K562 (cell line): Measurements from ENCODE around the gene GABARAP. TPM values are rescaled to one million over a fixed set of nuclear protein-coding genes. Genes with fewer than 3 reads are reported as not detected.

Source experiments
- ATAC-seq: fragments of 200-7000 bp; cut with Tn5 transposase; 3 replicates; pipeline ENCODE4 v1.9.1; 2020; ENCODE audit warnings: moderate library complexity
- BruUV-seq: library from RNA; stranded (reverse); fragments of 400-500 nt; replicated peaks from 2 replicates; lab custom pipeline; 2021; lab: Mats Ljungman, UMichigan
- CTCF ChIA-PET: fragments of 300-600 bp; formaldehyde crosslinking; extraction: SDS; loops from one replicate; lab custom pipeline; 2021; ENCODE audit warnings: low intra/inter-chr PET ratio; lab: Yijun Ruan, JAX
- POLR2A ChIA-PET: fragments of 300-600, 350-650 bp; sonication (Branson Sonifier 250); formaldehyde crosslinking; extraction: SDS; loops from one replicate; lab custom pipeline; 2021; ENCODE audit warnings: antibody characterized with exemption, inconsistent platforms; lab: Yijun Ruan, JAX
- DNase-seq, 4 experiments: peaks; one replicate each; pipeline versions ENCODE4 v3.0.0 to v3.0.0-alpha.2; 2011 to 2018; ENCODE audit warnings: low spot score in 3 of 4, mixed read lengths in 3 of 4; ENCODE audit errors: extremely low read depth in 1 of 4
- FAIRE-seq: peaks from 2 replicates; lab custom pipeline; 2011; peaks lifted over from hg19 to GRCh38; lab: Jason Lieb, UNC
- H2AFZ ChIP-seq: 2 replicates; pipeline ENCODE4 v1.6.0; 2011; ENCODE audit warnings: low read depth, low read length, control low read depth, inconsistent platforms
- H3K27ac ChIP-seq: fragments of 200-600 bp; 3 replicates; pipeline ENCODE4 v1.8.0; 2011; ENCODE audit warnings: low read depth, mild to moderate bottlenecking, control low read depth, inconsistent platforms, low read length, moderate library complexity, mixed read lengths; ENCODE audit errors: extremely low read depth
- H3K27me3 ChIP-seq, 2 experiments: fragments of 300-600 bp in 1 of 2; 2 replicates in 1 of 2; 3 replicates in 1 of 2; pipeline versions ENCODE4 v1.6.0 to v1.8.0; 2011; ENCODE audit warnings: inconsistent platforms in 2 of 2, low read length in 2 of 2, mild to moderate bottlenecking in 1 of 2, mixed read lengths in 1 of 2, moderate library complexity in 1 of 2; ENCODE audit not compliant: control insufficient read depth in 2 of 2, insufficient read depth in 2 of 2
- H3K36me3 ChIP-seq: fragments of 300-600 bp; 3 replicates; pipeline ENCODE4 v1.8.0; 2011; ENCODE audit warnings: mild to moderate bottlenecking, low read length, inconsistent platforms; ENCODE audit not compliant: control insufficient read depth, insufficient read depth
- H3K4me1 ChIP-seq, 2 experiments: fragments of 200-600 bp in 1 of 2; replicated peaks in 1 of 2; 2 replicates in 1 of 2; 3 replicates in 1 of 2; pipeline versions ENCODE4 v1.5.1 to v1.8.0; 2011; ENCODE audit warnings: inconsistent platforms in 2 of 2, low read length in 2 of 2, mild to moderate bottlenecking in 1 of 2, mixed read lengths in 1 of 2, moderate library complexity in 1 of 2; ENCODE audit not compliant: control insufficient read depth in 2 of 2, insufficient read depth in 2 of 2
- H3K4me2 ChIP-seq: 2 replicates; pipeline ENCODE4 v1.6.1; 2011; ENCODE audit warnings: low read length, control low read depth, inconsistent platforms, mixed read lengths; ENCODE audit not compliant: insufficient read depth
- H3K4me3 ChIP-seq: fragments of 200-600 bp; sonication (generic), shearing (Covaris generic); 2 replicates; pipeline ENCODE4 v1.5.1; 2016; ENCODE audit warnings: control low read depth, inconsistent platforms
- H3K79me2 ChIP-seq: fragments of 200-600 bp; 3 replicates; pipeline ENCODE4 v1.8.0; 2011; ENCODE audit warnings: low read length, inconsistent platforms; ENCODE audit not compliant: control insufficient read depth, insufficient read depth
- H3K9ac ChIP-seq, 2 experiments: 2 replicates each; pipeline versions ENCODE4 v1.6.0 to v1.6.1; 2011; ENCODE audit warnings: low read depth in 2 of 2, low read length in 2 of 2, control low read depth in 1 of 2, inconsistent platforms in 1 of 2, mild to moderate bottlenecking in 1 of 2, mixed read lengths in 1 of 2; ENCODE audit not compliant: insufficient read depth in 1 of 2
- H3K9me1 ChIP-seq: one replicate; pipeline ENCODE4 v1.6.0; 2011; ENCODE audit warnings: inconsistent platforms, mild to moderate bottlenecking, low read length, moderate library complexity; ENCODE audit not compliant: control insufficient read depth, insufficient read depth
- H3K9me3 ChIP-seq: replicated peaks from 2 replicates; pipeline ENCODE4 v1.5.1; 2011; ENCODE audit warnings: low read depth, low read length, inconsistent platforms; ENCODE audit not compliant: control insufficient read depth, insufficient read depth
- H4K20me1 ChIP-seq: replicated peaks from 2 replicates; pipeline ENCODE4 v1.6.1; 2011; ENCODE audit warnings: low read length, inconsistent platforms, mixed read lengths; ENCODE audit not compliant: control insufficient read depth, insufficient read depth
- NR2C1 ChIP-seq, 2 experiments: fragments of 450-650 bp; IDR thresholded peaks; 2 replicates each; pipeline ENCODE4 v1.6.1; 2017; ENCODE audit warnings: mild to moderate bottlenecking in 2 of 2, antibody characterized with exemption in 1 of 2, inconsistent platforms in 1 of 2, missing compliant biosample characterization in 1 of 2, missing genetic modification characterization in 1 of 2
- NR2C2 ChIP-seq, 2 experiments: fragments of 200-800 bp in 1 of 2; sonication (Bioruptor generic) in 1 of 2; sonication (generic) in 1 of 2; formaldehyde crosslinking in 1 of 2; IDR thresholded peaks; 2 replicates each; pipeline versions ENCODE4 v1.6.1 to v1.8.0; 2016 to 2022; ENCODE audit warnings: mild to moderate bottlenecking in 1 of 2, missing compliant biosample characterization in 1 of 2, missing genetic modification characterization in 1 of 2, missing genetic modification reagents in 1 of 2
- ZFPM2 ChIP-seq: fragments of 250-450 bp; sonication (Bioruptor Pico); IDR thresholded peaks from 2 replicates; pipeline ENCODE4 v1.5.1; 2022; ENCODE audit warnings: mild to moderate bottlenecking
- WGBS: fragments of 100-300 bp; shearing (Covaris generic); methylation state at CpG from one replicate; pipeline ENCODE4 v1.1.6; 2016; ENCODE audit warnings: low coverage, mixed read lengths; ENCODE audit not compliant: insufficient coverage; ENCODE audit errors: missing lambda C conversion rate; 5-methylcytosine and 5-hydroxymethylcytosine counted together
- in situ Hi-C: fragments of 300-500 bp; cut with MboI; formaldehyde crosslinking; loops from 4 replicates; pipeline ENCODE4 v1.15.0; 2018; ENCODE audit warnings: inconsistent platforms, mixed read lengths
- intact Hi-C: fragments of 100-400 bp; cut with micrococcal nuclease; formaldehyde crosslinking; loops from 2 replicates; pipeline ENCODE4 v1.14.2; 2022
- polyA plus RNA-seq, 8 experiments: library from polyadenylated mRNA; depleted of rRNA in 4 of 8; stranded (reverse) in 5 of 8; unstranded in 3 of 8; fragments of >200 nt; fragmentation: Nextera tagmentation in 2 of 8; fragmentation: Illumina TruSeq in 1 of 8; extraction: Ambion mirVana in 2 of 8; extraction: Trizol in 1 of 8; gene quantifications; 2 replicates each; pipeline versions ENCODE4 v1.2.1 to v1.2.3, GENCODE V29; 2011 to 2014; ENCODE audit warnings: inconsistent platforms in 1 of 8, missing spikeins in 1 of 8
- total RNA-seq, 7 experiments: library from RNA; depleted of rRNA in 6 of 7; stranded (reverse); fragments of >200 nt in 6 of 7; fragmentation: Illumina TruSeq in 2 of 7; extraction: Trizol in 2 of 7; gene quantifications; 2 replicates each; pipeline versions ENCODE4 v1.2.1 to v1.2.3, GENCODE V29; 2011 to 2021; ENCODE audit warnings: low replicate concordance in 1 of 7

Gene GABARAP
- total and polyA plus RNA-seq, 9 of the 15 experiments (the other 6 are each of a cell fraction or from before 2014, with no cell fraction given), result 47.5 to 373 (median 152) TPM

DNA sequence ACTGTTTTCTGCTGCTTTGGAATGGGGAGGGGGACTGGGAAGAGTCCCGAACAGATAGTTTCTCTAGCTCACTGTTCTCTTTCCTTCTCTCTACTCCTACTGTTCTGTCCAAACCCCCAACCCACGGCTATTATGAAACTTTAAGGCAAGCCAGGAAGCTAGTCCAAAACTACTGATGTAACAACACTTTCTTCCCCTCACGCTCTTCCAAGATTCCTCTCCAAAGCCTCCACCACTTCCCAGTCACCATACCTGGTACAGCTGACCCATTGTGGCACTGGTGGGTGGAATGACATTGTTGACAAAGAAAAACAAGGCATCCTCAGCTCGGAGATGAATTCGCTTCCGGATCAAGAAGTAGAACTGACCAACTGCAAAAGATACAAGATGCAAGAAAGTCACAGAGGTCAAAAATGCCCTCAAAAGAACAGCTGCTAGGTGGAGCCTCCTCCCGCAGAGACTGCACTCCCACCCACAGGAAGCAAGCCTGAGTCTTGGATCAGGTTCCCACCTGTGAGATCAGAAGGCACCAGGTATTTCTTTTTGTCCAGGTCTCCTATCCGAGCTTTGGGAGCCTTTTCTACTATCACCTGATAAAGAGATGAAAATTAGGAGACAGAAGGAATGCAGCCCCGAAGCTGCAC is 1.0 kb downstream of the GABARAP start:
- DNase-seq (no peak), ATAC-seq (no peak), FAIRE-seq (peak; percentile 75)
- intact Hi-C loops (no loop called here), in situ Hi-C loops (no loop called here)
- peak overlapping the region; percentile 98 for H3K27ac ChIP-seq
- peaks cover 52% of the 10 kb centered on the region for H3K36me3 ChIP-seq
- ChIA-PET CTCF (no interaction called here), POLR2A (interaction anchor here (0.6 to 3.6 kb wide), 7 partner anchors 7 to 88 kb away, joined by 3 to 16 read pairs (median 9); partner anchors contain the start of genes ACADVL, CTDNEP1, DLG4 and DVL2)
- H3K79me2 ChIP-seq, result peaks cover 56% of the 10 kb centered on the region
- peaks cover 5% of the 10 kb centered on the region; the same call in 1 of the 2 replicates for H4K20me1 ChIP-seq
- no peaks in the 10 kb centered on the region for H3K27me3 ChIP-seq
- H3K9me3 ChIP-seq, result no peaks in the 10 kb centered on the region
- no peak for TF ChIP-seq ZFPM2 (CRISPR knock-in tag)
- TF ChIP-seq NR2C2 (CRISPR knock-in tag; IDR thresholded peaks at IDR 0.05), result no peak
- peak; percentile 54 for TF ChIP-seq NR2C2 (tag; IDR thresholded peaks at IDR 0.05)
- TF ChIP-seq NR2C1 (IDR thresholded peaks at IDR 0.05), result peak; percentile 49; the same call in 1 of the 2 replicates
- TF ChIP-seq NR2C1 (tag; IDR thresholded peaks at IDR 0.05), result peak; percentile 46; the same call in 1 of the 2 replicates
- no TSS peak for BruUV-seq
- peak overlapping the region; percentile 80 to 97; a peak in 3 of 4 replicates for H3K9ac ChIP-seq
- H3K9me1 ChIP-seq, result no peaks in the 10 kb centered on the region
- no peak overlapping the region for H2AFZ ChIP-seq
- H3K4me2 ChIP-seq, result peak overlapping the region; percentile 88
- 15% methylated on average over 8 of the region's 9 CpGs for WGBS
- peak overlapping the region; percentile 68 for H3K4me3 ChIP-seq
- peaks cover 27 to 31% of the 10 kb centered on the region in 2 experiments; a peak in 4 of 5 replicates for H3K4me1 ChIP-seq
